ENCODE results near the gene GABRR3.

GABRR3 gene

GRCh38 chr3:98032904-98033303, 2.2 kb downstream of the GABRR3 start:
- Histone ChIP-seq H3K9me3 (no peaks in the 10 kb centered on the region), H3K4me3 (ENCODE audit: low read depth in 1 of 2, low read length in 1 of 2) (no peak overlapping the region), H3K27ac (no peak overlapping the region), H3K27me3 (peaks cover 29% of the 10 kb centered on the region), H3K36me3 (no peaks in the 10 kb centered on the region), H3K4me1 (ENCODE audit: control insufficient read depth in 1 of 2, insufficient read depth in 1 of 2, low read depth in 1 of 2, low read length in 1 of 2) (peaks cover 5 to 8% of the 10 kb centered on the region in 2 experiments)
- no peak for TF ChIP-seq CTCF (IDR thresholded peaks at IDR 0.05)

- H3K27ac ChIP-seq: no peak overlapping the region
- peaks cover 5 to 8% of the 10 kb centered on the region in 2 experiments for H3K4me1 ChIP-seq (ENCODE audit: control insufficient read depth in 1 of 2, insufficient read depth in 1 of 2, low read depth in 1 of 2, low read length in 1 of 2)
- H3K36me3 ChIP-seq: no peaks in the 10 kb centered on the region
- H3K4me3 ChIP-seq (ENCODE audit: low read depth in 1 of 2, low read length in 1 of 2): no peak overlapping the region
- no peak for TF ChIP-seq CTCF (IDR thresholded peaks at IDR 0.05)
- H3K9me3 ChIP-seq: no peaks in the 10 kb centered on the region
- peaks cover 24% of the 10 kb centered on the region for H3K27me3 ChIP-seq
These were observed 2.9 kb downstream of the GABRR3 start for GRCh38 chr3:98032265-98032664.

GRCh38 chr3:98029083-98029482, 6.0 kb downstream of the GABRR3 start:
- H3K27ac ChIP-seq: no peak overlapping the region

GRCh38 chr3:98027085-98027446, 8.0 kb downstream of the GABRR3 start:
- TF ChIP-seq CTCF (IDR thresholded peaks at IDR 0.05): no peak
- Histone ChIP-seq H3K36me3 (no peaks in the 10 kb centered on the region), H3K4me3 (ENCODE audit: low read depth in 1 of 2, low read length in 1 of 2) (no peak overlapping the region), H3K27ac (no peak overlapping the region), H3K4me1 (ENCODE audit: control insufficient read depth in 1 of 2, insufficient read depth in 1 of 2, low read depth in 1 of 2, low read length in 1 of 2) (peaks cover 5 to 8% of the 10 kb centered on the region in 2 experiments), H3K9me3 (no peaks in the 10 kb centered on the region), H3K27me3 (no peaks in the 10 kb centered on the region)

More at GRCh38 chr3:98029083-98029482, 6.0 kb downstream of the GABRR3 start:
- Histone ChIP-seq H3K27me3 (peaks cover 4% of the 10 kb centered on the region), H3K4me3 (ENCODE audit: low read depth in 1 of 2, low read length in 1 of 2) (no peak overlapping the region), H3K36me3 (no peaks in the 10 kb centered on the region), H3K9me3 (no peaks in the 10 kb centered on the region), H3K4me1 (ENCODE audit: control insufficient read depth in 1 of 2, insufficient read depth in 1 of 2, low read depth in 1 of 2, low read length in 1 of 2) (peaks cover 5 to 8% of the 10 kb centered on the region in 2 experiments)
- TF ChIP-seq CTCF (IDR thresholded peaks at IDR 0.05): no peak

GRCh38 chr3:98026425-98027084, 8.6 kb downstream of the GABRR3 start:
- H3K4me3 ChIP-seq (ENCODE audit: low read depth in 1 of 2, low read length in 1 of 2): no peak overlapping the region
- H3K36me3 ChIP-seq: no peaks in the 10 kb centered on the region
- no peak overlapping the region for H3K27ac ChIP-seq
- peaks cover 5 to 8% of the 10 kb centered on the region in 2 experiments for H3K4me1 ChIP-seq (ENCODE audit: control insufficient read depth in 1 of 2, insufficient read depth in 1 of 2, low read depth in 1 of 2, low read length in 1 of 2)
- no peaks in the 10 kb centered on the region for H3K9me3 ChIP-seq
- H3K27me3 ChIP-seq: no peaks in the 10 kb centered on the region
- TF ChIP-seq CTCF (IDR thresholded peaks at IDR 0.05): no peak

Data from neutrophil (primary cell).